LHCN-M2 (cell line): ENCODE measurements around the gene PRKCE. TPM values are rescaled to one million over a fixed set of nuclear protein-coding genes. Genes with fewer than 3 reads are reported as not detected.
"Not testable (repeated sequence)": the region's sequence is repeated elsewhere in the genome, so short reads cannot be mapped to it uniquely, and the experiment has no call there.

ENCODE experiments used
- DNase-seq: peaks from one replicate; pipeline ENCODE4 v3.0.0-alpha.2; 2012; ENCODE audit warnings: low read depth
- total RNA-seq: library from RNA; depleted of rRNA; stranded (reverse); fragments of >200 nt; gene quantifications from 2 replicates; pipeline ENCODE4 v1.2.3, GENCODE V29; 2014

The PRKCE gene
- total RNA-seq, 1 experiment from 2014 or later = 6.0 TPM

GRCh38 chr2:46181789-46182530 is 530.5 kb downstream of the PRKCE start:
- DNase-seq = no peak

- no peak for DNase-seq
Observed at GRCh38 chr2:46183426-46183825, 532.0 kb downstream of the PRKCE start.

- no peak for DNase-seq
Observed at GRCh38 chr2:46184794-46185583, 533.5 kb downstream of the PRKCE start.

GRCh38 chr2:46187112-46187618 is 535.7 kb downstream of the PRKCE start:
- DNase-seq = peak; percentile 89

- DNase-seq = peak; percentile 24
Observed at GRCh38 chr2:46188041-46188716, 536.7 kb downstream of the PRKCE start.

- DNase-seq = no peak
Observed at GRCh38 chr2:46193356-46193755, 541.9 kb downstream of the PRKCE start.

- no peak for DNase-seq
Observed at GRCh38 chr2:46193855-46194254, 542.4 kb downstream of the PRKCE start.

- no peak for DNase-seq
Observed at GRCh38 chr2:46194856-46195255, 543.4 kb downstream of the PRKCE start.

GRCh38 chr2:46195819-46196218 is 544.3 kb downstream of the PRKCE start:
- no peak for DNase-seq

GRCh38 chr2:46196871-46197462 is 545.5 kb downstream of the PRKCE start:
- no peak for DNase-seq

- no peak for DNase-seq
Observed at GRCh38 chr2:46197672-46198071, 546.2 kb downstream of the PRKCE start.

GRCh38 chr2:46198164-46198883 is 546.8 kb downstream of the PRKCE start:
- DNase-seq = no peak

GRCh38 chr2:46198966-46199365 is 547.5 kb downstream of the PRKCE start:
- DNase-seq = no peak

- DNase-seq = no peak
Observed at GRCh38 chr2:46200100-46200690, 548.7 kb downstream of the PRKCE start.

GRCh38 chr2:46200861-46201605 is 549.6 kb downstream of the PRKCE start:
- no peak for DNase-seq

- DNase-seq = no peak
Observed at GRCh38 chr2:46202453-46202852, 551.0 kb downstream of the PRKCE start.

- no peak for DNase-seq
Observed at GRCh38 chr2:46202987-46203386, 551.5 kb downstream of the PRKCE start.

GRCh38 chr2:46203636-46204035 is 552.2 kb downstream of the PRKCE start:
- not testable (repeated sequence) for DNase-seq

- DNase-seq = no peak
Observed at GRCh38 chr2:46207591-46207990, 556.1 kb downstream of the PRKCE start.

- DNase-seq = no peak
Observed at GRCh38 chr2:46208766-46209165, 557.3 kb downstream of the PRKCE start.
